ENCODE data around the gene ARCN1. TPM values are rescaled to one million over a fixed set of nuclear protein-coding genes. Genes with fewer than 3 reads are reported as not detected.

ARCN1 gene
- total and polyA plus RNA-seq, 4 experiments from 2014 or later = 133 to 168 (median 145) TPM

DNA sequence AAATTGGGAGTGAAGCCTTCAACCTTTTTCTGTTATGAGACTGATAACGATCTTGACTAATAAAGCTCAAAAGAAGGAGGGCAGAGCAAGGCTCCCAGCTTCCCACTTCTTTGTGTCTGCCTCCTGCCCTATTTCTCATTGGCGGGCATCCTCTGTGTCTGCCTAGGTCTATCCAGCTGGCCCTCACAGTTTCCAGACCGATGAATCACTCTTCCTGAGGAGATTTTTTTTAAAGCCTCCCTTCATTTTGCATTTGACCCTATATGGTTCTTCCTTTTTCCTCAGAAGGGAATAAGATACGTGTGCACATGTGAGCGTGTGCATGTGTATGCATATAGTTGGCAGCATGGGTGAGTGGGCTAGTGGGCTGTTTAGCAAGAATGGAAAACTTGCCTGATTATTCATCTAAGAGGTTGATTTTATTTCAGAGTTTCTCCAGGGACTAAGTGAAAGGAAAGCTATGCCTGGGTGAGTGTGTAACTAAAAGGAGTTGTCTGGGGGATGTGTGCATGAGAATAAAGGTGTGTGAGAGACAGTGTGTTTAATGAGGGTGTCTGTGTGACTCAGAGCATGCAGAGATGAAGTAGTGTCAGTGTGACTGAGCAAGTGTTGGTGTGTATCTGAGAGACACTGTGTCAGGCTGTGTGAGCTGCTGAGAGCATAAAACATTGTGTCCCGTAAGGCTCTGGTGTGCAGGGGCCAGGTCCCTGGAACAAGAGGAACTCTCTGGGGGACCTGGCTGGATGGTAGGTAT is 47.4 kb downstream of the ARCN1 start:
- peak overlapping the region in 3 of 7 donors; percentile 1 to 38 (median 4) for H3K27ac Mint-ChIP-seq
- H3K36me3 Mint-ChIP-seq = peaks cover 0 to 3% of the 10 kb centered on the region in 2 donors
- H3K9me3 ChIP-seq (ENCODE audit: control insufficient read depth in 1 of 2, low read length in 2 of 2) = no peaks in the 10 kb centered on the region
- ChIA-PET CTCF (ENCODE audit: partially characterized antibody) (interaction anchor here (0.7 to 1.8 kb wide), 3 partner anchors 11 to 16 kb away, joined by 3 to 7 read pairs (median 3); no protein-coding TSS in a partner anchor), POLR2A (ENCODE audit: partially characterized antibody) (no interaction called here)
- H3K4me1 ChIP-seq (ENCODE audit: insufficient read depth, low read length) = peaks cover 13% of the 10 kb centered on the region
- peaks cover 6% of the 10 kb centered on the region for H3K27me3 ChIP-seq (ENCODE audit: insufficient read depth, low read length)
- H3K27me3 Mint-ChIP-seq = peaks cover 11% of the 10 kb centered on the region in 2 donors
- peaks cover 0 to 1% (median 0%) of the 10 kb centered on the region in 8 donors for H3K9me3 Mint-ChIP-seq
- no peak overlapping the region for H3K27ac ChIP-seq (ENCODE audit: low read depth, low read length)
- DNase-seq = no peak
- no peak overlapping the region for H3K4me3 ChIP-seq (ENCODE audit: low read length in 2 of 2)
- H3K36me3 ChIP-seq (ENCODE audit: insufficient read depth, low read length) = no peaks in the 10 kb centered on the region
- H3K4me1 Mint-ChIP-seq = peaks cover 5 to 16% (median 6%) of the 10 kb centered on the region in 4 donors
- H3K4me3 Mint-ChIP-seq = peak overlapping the region in 2 of 8 donors; percentile 23 to 73
- intact Hi-C loops (cut with micrococcal nuclease) = no loop called here

DNA sequence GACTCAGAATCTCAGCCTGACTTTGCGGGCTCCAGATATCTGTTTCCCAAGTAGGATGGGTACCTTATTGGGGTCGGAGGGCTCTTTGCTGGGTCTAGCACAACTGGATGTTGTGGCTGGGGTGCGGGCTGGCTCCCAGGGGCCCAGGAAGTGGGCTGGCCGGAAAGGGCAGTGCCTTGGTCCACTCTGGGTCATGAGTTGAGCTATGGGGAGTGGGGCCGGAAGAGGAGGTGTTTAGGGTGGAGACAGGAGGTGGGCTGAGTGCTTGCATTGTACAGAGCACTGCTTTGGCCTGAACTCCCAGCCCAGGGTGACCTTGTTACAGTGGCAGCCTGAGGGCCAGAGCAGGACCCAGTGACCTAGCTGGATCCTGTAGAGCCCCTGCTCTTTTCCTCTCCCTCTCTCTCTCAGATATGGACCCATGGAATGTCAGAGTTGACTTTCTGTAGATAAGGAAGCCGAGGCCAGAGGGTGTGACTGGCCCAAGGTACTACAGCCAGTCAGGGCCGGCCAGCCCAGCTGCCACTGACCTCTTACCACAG is 48.4 kb downstream of the ARCN1 start:
- no peak for DNase-seq
- Mint-ChIP-seq H3K4me3 (peak overlapping the region in 7 of 8 donors; percentile 14 to 78 (median 61)), H3K27me3 (peaks cover 9 to 11% of the 10 kb centered on the region in 2 donors), H3K4me1 (peaks cover 5 to 16% (median 6%) of the 10 kb centered on the region in 4 donors), H3K36me3 (peaks cover 0 to 3% of the 10 kb centered on the region in 2 donors), H3K27ac (peak overlapping the region in 2 of 7 donors; percentile 17 to 48), H3K9me3 (peaks cover 0 to 1% (median 0%) of the 10 kb centered on the region in 8 donors)
- ChIA-PET CTCF (ENCODE audit: partially characterized antibody) (interaction anchor here (1.8 to 2.1 kb wide), 2 partner anchors 12 to 15 kb away, joined by 5 to 7 read pairs; no protein-coding TSS in a partner anchor), POLR2A (ENCODE audit: partially characterized antibody) (no interaction called here)
- intact Hi-C loops (cut with micrococcal nuclease) = no loop called here
- Histone ChIP-seq H3K9me3 (ENCODE audit: control insufficient read depth in 1 of 2, low read length in 2 of 2) (no peaks in the 10 kb centered on the region), H3K27me3 (ENCODE audit: insufficient read depth, low read length) (peaks cover 6% of the 10 kb centered on the region), H3K27ac (ENCODE audit: low read depth, low read length) (no peak overlapping the region), H3K36me3 (ENCODE audit: insufficient read depth, low read length) (no peaks in the 10 kb centered on the region), H3K4me3 (ENCODE audit: low read length in 2 of 2) (no peak overlapping the region), H3K4me1 (ENCODE audit: insufficient read depth, low read length) (peaks cover 13% of the 10 kb centered on the region)

DNA sequence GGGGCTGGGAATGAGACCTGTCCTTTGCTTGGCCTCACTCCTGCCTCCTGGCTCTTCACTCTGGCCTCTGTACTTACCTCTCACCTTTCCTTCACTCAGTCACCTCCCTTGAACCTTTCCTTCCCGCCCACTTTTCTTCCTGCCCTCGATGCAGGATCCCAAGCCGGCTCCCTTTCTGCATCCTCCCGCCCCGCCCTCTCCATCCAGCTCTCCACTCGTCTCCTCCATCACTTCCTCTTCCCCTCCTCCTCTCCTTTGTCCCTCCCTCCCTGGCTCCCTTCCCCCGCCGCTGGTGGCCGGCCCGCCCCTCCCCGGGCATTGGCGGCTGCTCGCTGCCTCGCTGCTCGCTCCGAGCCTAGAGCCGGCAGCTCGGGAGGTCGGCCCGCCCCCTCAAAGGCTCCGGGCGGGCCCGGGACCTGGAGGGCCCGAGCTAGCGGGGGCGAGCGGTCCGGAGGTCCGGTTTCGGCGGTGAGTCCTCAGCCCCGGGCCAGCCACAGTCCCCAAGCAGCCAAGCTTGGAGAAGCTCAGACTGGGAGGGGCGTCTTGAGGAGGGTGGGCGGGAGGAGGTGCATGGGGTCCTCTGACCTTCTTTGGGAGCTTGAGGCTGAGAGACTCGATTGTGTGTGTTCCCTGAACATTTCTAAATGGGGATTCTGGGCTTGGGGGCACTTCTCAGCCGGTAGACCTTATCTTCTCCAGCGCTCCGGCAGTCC is 49.0 kb downstream of the ARCN1 start:
- peaks cover 13% of the 10 kb centered on the region for H3K4me1 ChIP-seq (ENCODE audit: insufficient read depth, low read length)
- ChIA-PET POLR2A (ENCODE audit: partially characterized antibody) (no interaction called here), CTCF (ENCODE audit: partially characterized antibody) (interaction anchor here (1.6 to 2.1 kb wide), 3 partner anchors 8 to 14 kb away, joined by 3 to 7 read pairs (median 5); no protein-coding TSS in a partner anchor)
- peaks cover 6% of the 10 kb centered on the region for H3K27me3 ChIP-seq (ENCODE audit: insufficient read depth, low read length)
- H3K4me3 ChIP-seq (ENCODE audit: low read length in 2 of 2) = no peak overlapping the region
- peaks cover 9 to 11% of the 10 kb centered on the region in 2 donors for H3K27me3 Mint-ChIP-seq
- H3K9me3 ChIP-seq (ENCODE audit: control insufficient read depth in 1 of 2, low read length in 2 of 2) = no peaks in the 10 kb centered on the region
- H3K27ac Mint-ChIP-seq = peak overlapping the region in 3 of 7 donors; percentile 32 to 73 (median 47)
- no peak overlapping the region for H3K27ac ChIP-seq (ENCODE audit: low read depth, low read length)
- intact Hi-C loops (cut with micrococcal nuclease) = no loop called here
- H3K36me3 ChIP-seq (ENCODE audit: insufficient read depth, low read length) = no peaks in the 10 kb centered on the region
- no peak for DNase-seq
- H3K36me3 Mint-ChIP-seq = peaks cover 0 to 3% of the 10 kb centered on the region in 2 donors
- H3K4me1 Mint-ChIP-seq = peaks cover 5 to 16% (median 6%) of the 10 kb centered on the region in 4 donors
- H3K9me3 Mint-ChIP-seq = peaks cover 0 to 1% (median 0%) of the 10 kb centered on the region in 8 donors
- H3K4me3 Mint-ChIP-seq = peak overlapping the region; percentile 14 to 78 (median 68)

DNA sequence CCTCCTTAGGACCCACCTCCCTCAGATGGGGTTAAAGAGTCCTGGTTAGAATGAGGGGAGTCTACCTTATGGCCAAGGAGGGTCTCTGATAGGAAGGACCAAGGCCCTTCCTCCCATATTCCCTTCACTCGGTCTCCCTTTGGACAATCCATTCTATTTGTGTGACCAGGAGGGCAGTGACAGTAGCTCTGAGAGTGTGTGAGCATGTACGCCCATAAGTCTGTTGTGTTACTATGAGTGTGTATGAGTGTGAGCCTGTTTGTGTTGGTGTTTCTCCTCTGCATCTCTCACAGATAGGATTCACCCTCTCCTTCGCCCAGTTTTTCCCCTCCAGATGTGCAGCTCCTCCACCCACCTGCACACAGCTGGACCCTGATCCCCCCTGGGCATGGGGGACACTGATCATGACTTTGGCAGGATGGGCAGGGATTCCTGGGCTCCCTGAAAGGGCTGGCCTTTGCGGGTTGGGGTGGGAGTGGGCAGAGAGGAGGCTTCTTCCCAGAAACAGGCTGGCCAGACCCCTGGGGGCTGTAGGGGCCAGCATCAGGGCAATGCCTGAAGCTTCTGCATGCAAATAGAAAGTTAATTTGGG is 49.7 kb downstream of the ARCN1 start:
- no peaks in the 10 kb centered on the region for H3K36me3 ChIP-seq (ENCODE audit: insufficient read depth, low read length)
- intact Hi-C loops (cut with micrococcal nuclease) = no loop called here
- no peak for DNase-seq
- Mint-ChIP-seq H3K27me3 (peaks cover 9 to 11% of the 10 kb centered on the region in 2 donors), H3K27ac (peak overlapping the region in 2 of 7 donors; percentile 47 to 73), H3K4me3 (peak overlapping the region in 5 of 8 donors; percentile 21 to 64 (median 58)), H3K9me3 (peaks cover 0 to 1% (median 0%) of the 10 kb centered on the region in 8 donors), H3K36me3 (no peaks in the 10 kb centered on the region), H3K4me1 (peaks cover 5 to 16% (median 6%) of the 10 kb centered on the region in 4 donors)
- H3K27ac ChIP-seq (ENCODE audit: low read depth, low read length) = no peak overlapping the region
- H3K9me3 ChIP-seq (ENCODE audit: control insufficient read depth in 1 of 2, low read length in 2 of 2) = no peaks in the 10 kb centered on the region
- ChIA-PET CTCF (ENCODE audit: partially characterized antibody) (interaction anchor here (1.6 to 2.1 kb wide), 2 partner anchors 8 to 13 kb away, joined by 3 to 5 read pairs; no protein-coding TSS in a partner anchor), POLR2A (ENCODE audit: partially characterized antibody) (no interaction called here)
- H3K4me3 ChIP-seq (ENCODE audit: low read length in 2 of 2) = no peak overlapping the region
- peaks cover 6% of the 10 kb centered on the region for H3K27me3 ChIP-seq (ENCODE audit: insufficient read depth, low read length)
- H3K4me1 ChIP-seq (ENCODE audit: insufficient read depth, low read length) = peaks cover 13% of the 10 kb centered on the region

DNA sequence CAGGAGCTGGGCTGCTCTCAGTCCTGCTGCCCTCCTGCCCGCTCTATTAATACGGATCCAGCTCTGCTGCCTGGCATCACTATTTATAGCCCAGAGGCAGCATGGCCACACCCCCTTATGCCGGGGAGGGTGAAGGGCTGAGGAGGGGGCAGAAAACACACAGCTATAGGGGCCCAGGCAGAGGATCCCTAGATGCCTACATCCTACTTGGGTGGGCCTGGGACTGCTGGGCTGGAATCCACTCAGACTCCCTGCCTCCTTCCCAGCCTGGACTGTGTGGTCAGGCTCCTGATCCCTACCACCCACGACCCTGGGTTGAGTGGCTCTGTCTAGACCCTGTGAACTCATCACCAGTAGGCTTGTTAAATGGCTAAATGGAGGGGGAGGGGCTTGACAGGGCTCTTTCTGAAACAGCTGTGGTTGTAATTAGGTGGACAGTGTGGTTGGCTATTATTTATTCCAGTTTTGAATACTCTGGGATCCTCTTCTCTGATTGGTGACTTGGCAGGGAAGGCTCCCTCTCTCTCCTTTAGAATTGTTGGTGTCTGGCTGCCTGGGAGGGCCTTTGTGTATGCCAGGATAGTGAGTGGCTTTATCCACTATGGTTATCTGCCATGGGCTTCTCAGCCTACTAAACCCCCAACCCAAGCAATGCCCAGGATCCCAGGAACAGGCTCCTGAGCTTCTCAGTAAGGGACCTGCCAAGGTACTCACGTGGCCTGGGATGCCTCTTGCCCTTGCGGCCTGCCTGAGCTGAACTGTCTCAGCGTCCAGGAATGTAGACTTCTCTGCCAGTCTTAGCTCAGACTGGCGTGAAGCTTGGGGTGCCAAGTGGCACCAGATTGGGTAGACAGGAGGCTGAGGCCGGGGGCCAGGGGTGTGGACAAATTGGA is 50.4 kb downstream of the ARCN1 start:
- H3K27me3 ChIP-seq (ENCODE audit: insufficient read depth, low read length) = peaks cover 6% of the 10 kb centered on the region
- peaks cover 5 to 16% (median 6%) of the 10 kb centered on the region in 4 donors for H3K4me1 Mint-ChIP-seq
- peaks cover 9 to 11% of the 10 kb centered on the region in 2 donors for H3K27me3 Mint-ChIP-seq
- H3K27ac Mint-ChIP-seq = no peak overlapping the region
- no peak overlapping the region for H3K4me3 ChIP-seq (ENCODE audit: low read length in 2 of 2)
- peaks cover 0 to 1% (median 0%) of the 10 kb centered on the region in 8 donors for H3K9me3 Mint-ChIP-seq
- intact Hi-C loops (cut with micrococcal nuclease) = no loop called here
- ChIA-PET POLR2A (ENCODE audit: partially characterized antibody) (no interaction called here), CTCF (ENCODE audit: partially characterized antibody) (interaction anchor here (1.6 to 2.1 kb wide), 2 partner anchors 9 to 13 kb away, joined by 3 to 5 read pairs; no protein-coding TSS in a partner anchor)
- H3K27ac ChIP-seq (ENCODE audit: low read depth, low read length) = no peak overlapping the region
- H3K4me1 ChIP-seq (ENCODE audit: insufficient read depth, low read length) = peaks cover 13% of the 10 kb centered on the region
- H3K9me3 ChIP-seq (ENCODE audit: control insufficient read depth in 1 of 2, low read length in 2 of 2) = no peaks in the 10 kb centered on the region
- no peaks in the 10 kb centered on the region for H3K36me3 Mint-ChIP-seq
- H3K36me3 ChIP-seq (ENCODE audit: insufficient read depth, low read length) = no peaks in the 10 kb centered on the region
- DNase-seq = no peak
- H3K4me3 Mint-ChIP-seq = peak overlapping the region in 1 of 8 donors; percentile 61

- H3K4me1 ChIP-seq (ENCODE audit: insufficient read depth, low read length) = peaks cover 13% of the 10 kb centered on the region
- ChIA-PET POLR2A (ENCODE audit: partially characterized antibody) (no interaction called here), CTCF (ENCODE audit: partially characterized antibody) (no interaction called here)
- Mint-ChIP-seq H3K27ac (no peak overlapping the region), H3K9me3 (peaks cover 0 to 1% (median 0%) of the 10 kb centered on the region in 8 donors), H3K4me1 (peaks cover 5 to 16% (median 6%) of the 10 kb centered on the region in 4 donors), H3K36me3 (no peaks in the 10 kb centered on the region), H3K4me3 (no peak overlapping the region), H3K27me3 (peaks cover 9 to 11% of the 10 kb centered on the region in 2 donors)
- no peak for DNase-seq
- H3K36me3 ChIP-seq (ENCODE audit: insufficient read depth, low read length) = no peaks in the 10 kb centered on the region
- peaks cover 6% of the 10 kb centered on the region for H3K27me3 ChIP-seq (ENCODE audit: insufficient read depth, low read length)
- no peaks in the 10 kb centered on the region for H3K9me3 ChIP-seq (ENCODE audit: control insufficient read depth in 1 of 2, low read length in 2 of 2)
- H3K27ac ChIP-seq (ENCODE audit: low read depth, low read length) = no peak overlapping the region
- no peak overlapping the region for H3K4me3 ChIP-seq (ENCODE audit: low read length in 2 of 2)
- intact Hi-C loops (cut with micrococcal nuclease) = no loop called here
These were observed 51.1 kb downstream of the ARCN1 start for GRCh38 chr11:118623269-118623655.

All from CD4-positive, alpha-beta memory T cell (primary cell).